IMR-90 (cell line): ENCODE results near the gene COL15A1. TPM values are rescaled to one million over a fixed set of nuclear protein-coding genes. Genes with fewer than 3 reads are reported as not detected.

Experiments used
- ATAC-seq: fragments of 200-7000 bp; cut with Tn5 transposase; 2 replicates; pipeline ENCODE4 v1.9.1; 2020; ENCODE audit warnings: low read depth, mild to moderate bottlenecking, moderate library complexity
- BruUV-seq: library from RNA; stranded (reverse); fragments of 400-500 nt; replicated peaks from 2 replicates; lab custom pipeline; 2021; lab: Mats Ljungman, UMichigan
- CTCF ChIA-PET: fragments of 300-600 bp; formaldehyde crosslinking; extraction: SDS; loops from one replicate; lab custom pipeline; 2021; ENCODE audit warnings: antibody characterized with exemption; lab: Yijun Ruan, JAX
- POLR2A ChIA-PET: fragments of 300-600 bp; sonication (Branson Sonifier 250); formaldehyde crosslinking; loops from one replicate; lab custom pipeline; 2022; ENCODE audit warnings: antibody characterized with exemption; ENCODE audit not compliant: unreplicated experiment; lab: Charles Lee
- DNase-seq: peaks from one replicate; pipeline ENCODE4 v3.0.0; 2013
- H2AFZ ChIP-seq: replicated peaks from 2 replicates; pipeline ENCODE3; 2013; ENCODE audit warnings: low read length, mild to moderate bottlenecking; ENCODE audit not compliant: poor library complexity
- H2AK5ac ChIP-seq: 2 replicates; pipeline ENCODE4 v1.6.1; 2013; ENCODE audit warnings: low read depth, low read length, inconsistent platforms
- H2AK9ac ChIP-seq: replicated peaks from 2 replicates; pipeline ENCODE3; 2013; ENCODE audit warnings: mild to moderate bottlenecking, low read depth, low read length, moderate library complexity; ENCODE audit not compliant: poor library complexity
- H2BK120ac ChIP-seq: 2 replicates; pipeline ENCODE4 v1.6.1; 2013; ENCODE audit warnings: low read depth, low read length, inconsistent platforms
- H2BK15ac ChIP-seq: 3 replicates; pipeline ENCODE4 v1.6.1; 2013; ENCODE audit warnings: low read depth, low read length, inconsistent platforms
- H2BK20ac ChIP-seq: 2 replicates; pipeline ENCODE4 v1.6.1; 2013; ENCODE audit warnings: low read depth, mild to moderate bottlenecking, inconsistent platforms, low read length, moderate library complexity
- H2BK5ac ChIP-seq: 2 replicates; pipeline ENCODE4 v1.6.1; 2013; ENCODE audit warnings: mild to moderate bottlenecking, low read depth, low read length, inconsistent platforms; ENCODE audit not compliant: poor library complexity, severe bottlenecking
- H3K14ac ChIP-seq: replicated peaks from 2 replicates; pipeline ENCODE4 v1.6.1; 2013; ENCODE audit warnings: low read depth, low read length, inconsistent platforms
- H3K18ac ChIP-seq: 2 replicates; pipeline ENCODE4 v1.6.1; 2013; ENCODE audit warnings: low read depth, low read length, control low read depth
- H3K23ac ChIP-seq: 2 replicates; pipeline ENCODE4 v1.6.1; 2013; ENCODE audit warnings: low read depth, low read length, inconsistent platforms
- H3K27ac ChIP-seq: 2 replicates; pipeline ENCODE4 v1.5.1; 2013; ENCODE audit warnings: mild to moderate bottlenecking, control low read depth, low read length; ENCODE audit not compliant: insufficient read depth
- H3K27me3 ChIP-seq: 2 replicates; pipeline ENCODE4 v1.6.1; 2013; ENCODE audit warnings: low read length; ENCODE audit not compliant: control insufficient read depth, insufficient read depth
- H3K36me3 ChIP-seq: 2 replicates; pipeline ENCODE4 v1.6.1; 2013; ENCODE audit warnings: low read length, mixed read lengths; ENCODE audit not compliant: control insufficient read depth, insufficient read depth
- H3K4ac ChIP-seq: 2 replicates; pipeline ENCODE4 v1.6.1; 2013; ENCODE audit warnings: low read depth, low read length, inconsistent platforms
- H3K4me1 ChIP-seq: 2 replicates; pipeline ENCODE4 v1.6.1; 2013; ENCODE audit warnings: low read length, mixed read lengths; ENCODE audit not compliant: control insufficient read depth, insufficient read depth
- H3K4me2 ChIP-seq: 2 replicates; pipeline ENCODE4 v1.6.1; 2013; ENCODE audit warnings: low read depth, mild to moderate bottlenecking, control low read depth, low read length, moderate library complexity
- H3K4me3 ChIP-seq: 2 replicates; pipeline ENCODE4 v1.5.1; 2013; ENCODE audit warnings: low read depth, mild to moderate bottlenecking, control low read depth, low read length, moderate library complexity; ENCODE audit not compliant: insufficient read depth
- H3K56ac ChIP-seq: 2 replicates; pipeline ENCODE4 v1.6.1; 2013; ENCODE audit warnings: low read length, inconsistent platforms; ENCODE audit not compliant: insufficient read depth; ENCODE audit errors: extremely low read depth
- H3K79me1 ChIP-seq, 2 experiments: 2 replicates each; pipeline ENCODE4 v1.6.1; 2013; ENCODE audit warnings: low read length in 2 of 2, inconsistent platforms in 1 of 2, low read depth in 1 of 2
- H3K9ac ChIP-seq: 2 replicates; pipeline ENCODE4 v1.6.1; 2013; ENCODE audit warnings: low read depth, low read length, control low read depth
- H3K9me1 ChIP-seq: 2 replicates; pipeline ENCODE4 v1.6.1; 2013; ENCODE audit warnings: low read length, inconsistent platforms; ENCODE audit not compliant: insufficient read depth
- H3K9me3 ChIP-seq: 2 replicates; pipeline ENCODE4 v1.6.1; 2013; ENCODE audit warnings: low read length; ENCODE audit not compliant: control insufficient read depth, insufficient read depth
- H4K20me1 ChIP-seq: 2 replicates; pipeline ENCODE4 v1.6.1; 2013; ENCODE audit warnings: low read length, inconsistent platforms; ENCODE audit not compliant: insufficient read depth
- H4K5ac ChIP-seq: 2 replicates; pipeline ENCODE4 v1.6.1; 2013; ENCODE audit warnings: mild to moderate bottlenecking, low read depth, low read length, control low read depth
- H4K8ac ChIP-seq, 2 experiments: 2 replicates each; pipeline ENCODE4 v1.6.1; 2013; ENCODE audit warnings: low read depth in 2 of 2, low read length in 2 of 2, control low read depth in 1 of 2, inconsistent platforms in 1 of 2
- H4K91ac ChIP-seq: 2 replicates; pipeline ENCODE4 v1.6.1; 2013; ENCODE audit warnings: low read depth, low read length, inconsistent platforms; ENCODE audit not compliant: insufficient read depth
- CEBPB ChIP-seq: IDR thresholded peaks from 2 replicates; pipeline ENCODE4 v1.6.1; 2012; ENCODE audit warnings: low read depth, low read length, improper control_type of control experiment
- WGBS, 2 experiments: methylation state at CpG; one replicate each; pipeline versions ENCODE4 v1.1.5 to v1.1.7; 2013; ENCODE audit warnings: missing lambda C conversion rate in 2 of 2; ENCODE audit not compliant: insufficient read length in 1 of 2; ENCODE audit errors: extremely low coverage in 2 of 2; 5-methylcytosine and 5-hydroxymethylcytosine counted together
- dilution Hi-C: fragments of 300-500 bp; cut with HindIII; formaldehyde crosslinking; loops from one replicate; pipeline ENCODE4 v1.14.3; 2018; ENCODE audit warnings: low sequenced_read_pairs; ENCODE audit not compliant: unreplicated experiment
- in situ Hi-C: fragments of 300-500 bp; cut with MboI; formaldehyde crosslinking; loops from 3 replicates; pipeline ENCODE4 v1.14.3; 2019; ENCODE audit warnings: low sequenced_read_pairs, inconsistent platforms, mixed read lengths
- intact Hi-C: fragments of 100-400 bp; cut with micrococcal nuclease; formaldehyde crosslinking; loops from 2 replicates; pipeline ENCODE4 v1.10.0; 2022
- polyA plus RNA-seq, 3 experiments: library from polyadenylated mRNA; depleted of rRNA; stranded (reverse); fragments of >200 nt; gene quantifications; 2 replicates each; pipeline ENCODE4 v1.2.3, GENCODE V29; 2012; ENCODE audit warnings: low replicate concordance in 1 of 3
- total RNA-seq: library from RNA; depleted of rRNA; stranded (reverse); fragments of >200 nt; gene quantifications from 2 replicates; pipeline ENCODE4 v1.2.3, GENCODE V29; 2012
- TF ChIP-seq, protein P1 (sequence below): fragments of 150-350 bp; IDR thresholded peaks from 2 replicates; pipeline ENCODE4 v1.6.1; 2017; ENCODE audit warnings: mild to moderate bottlenecking, antibody characterized with exemption, low read length, low read depth

COL15A1 gene
- total and polyA plus RNA-seq, 2 of the 4 experiments (the other 2 are of a cell fraction): 2.2 to 3.7 TPM

DNA sequence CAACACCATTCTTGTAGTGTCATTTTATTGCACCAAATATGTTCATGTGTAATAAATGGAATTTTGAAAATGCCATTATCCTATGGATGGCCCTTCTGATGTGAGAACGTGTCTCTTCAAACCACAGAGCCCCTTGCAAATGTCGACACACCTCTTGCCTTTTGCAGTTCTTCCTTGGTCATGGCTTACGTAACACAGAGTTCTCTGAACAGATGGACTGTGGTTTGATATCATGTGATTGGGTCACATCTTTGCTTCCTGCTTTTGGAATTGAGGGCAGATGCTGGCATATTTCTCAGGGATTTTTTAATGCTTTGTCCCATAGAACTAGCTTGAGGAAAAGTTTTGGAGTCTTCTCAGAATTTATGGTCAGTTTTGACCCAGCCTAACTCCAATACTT, 165.8 kb downstream of the COL15A1 start:
- Histone ChIP-seq H2BK20ac (no peak overlapping the region), H2BK5ac (no peak overlapping the region), H3K9me3 (no peaks in the 10 kb centered on the region), H3K9me1 (peaks cover 8% of the 10 kb centered on the region), H2AFZ (no peak overlapping the region), H3K14ac (no peak overlapping the region), H3K79me1 (peaks cover 20 to 72% of the 10 kb centered on the region in 2 experiments), H4K8ac (no peak overlapping the region), H3K9ac (no peak overlapping the region), H4K5ac (no peak overlapping the region), H2AK9ac (no peak overlapping the region), H2BK120ac (no peak overlapping the region), H3K4me1 (peaks cover 18% of the 10 kb centered on the region), H3K36me3 (peaks cover 3% of the 10 kb centered on the region; the same call in 1 of the 2 replicates), H2AK5ac (no peak overlapping the region), H3K4me2 (peak overlapping the region; percentile 44), H4K20me1 (peaks cover 79% of the 10 kb centered on the region), H3K27me3 (no peaks in the 10 kb centered on the region), H3K4ac (0 out of 2 replicates have a peak overlapping the region, but pooled peaks have one; percentile 2), H3K4me3 (no peak overlapping the region), H3K18ac (no peak overlapping the region), H2BK15ac (no peak overlapping the region), H3K27ac (no peak overlapping the region), H3K23ac (no peak overlapping the region), H3K56ac (no peak overlapping the region), H4K91ac (no peak overlapping the region)
- no TSS peak for BruUV-seq
- dilution Hi-C loops: no loop called here
- in situ Hi-C loops: no loop called here
- ATAC-seq (no peak), DNase-seq (peak; percentile 74)
- intact Hi-C loops: loop anchor here (5.0 kb wide), 1 partner anchor 92 kb away; no protein-coding TSS in a partner anchor
- ChIA-PET CTCF (interaction anchor here (0.7 kb wide), 1 partner anchor 13 kb away, joined by 4 read pairs; no protein-coding TSS in a partner anchor), POLR2A (no interaction called here)
- 78% methylated on average over 3 of the region's 3 CpGs; no CpG with 5 or more reads in 1 of the 2 experiments for WGBS, 2 experiments
- peak; percentile 73 for TF ChIP-seq CEBPB
- TF ChIP-seq, protein P1, sequence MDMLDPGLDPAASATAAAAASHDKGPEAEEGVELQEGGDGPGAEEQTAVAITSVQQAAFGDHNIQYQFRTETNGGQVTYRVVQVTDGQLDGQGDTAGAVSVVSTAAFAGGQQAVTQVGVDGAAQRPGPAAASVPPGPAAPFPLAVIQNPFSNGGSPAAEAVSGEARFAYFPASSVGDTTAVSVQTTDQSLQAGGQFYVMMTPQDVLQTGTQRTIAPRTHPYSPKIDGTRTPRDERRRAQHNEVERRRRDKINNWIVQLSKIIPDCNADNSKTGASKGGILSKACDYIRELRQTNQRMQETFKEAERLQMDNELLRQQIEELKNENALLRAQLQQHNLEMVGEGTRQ: no peak
